Raji (cell line): ENCODE data around the gene SDK1.
A peak's percentile ranks its signal among the peaks of the same experiment; 100 is the strongest.

Experiments
- POLR2A ChIP-seq: IDR thresholded peaks from 2 replicates; pipeline ENCODE4 v1.6.1; 2011; ENCODE audit warnings: low read depth, low read length, control low read depth; ENCODE audit not compliant: insufficient read depth

Gene SDK1, protein sequence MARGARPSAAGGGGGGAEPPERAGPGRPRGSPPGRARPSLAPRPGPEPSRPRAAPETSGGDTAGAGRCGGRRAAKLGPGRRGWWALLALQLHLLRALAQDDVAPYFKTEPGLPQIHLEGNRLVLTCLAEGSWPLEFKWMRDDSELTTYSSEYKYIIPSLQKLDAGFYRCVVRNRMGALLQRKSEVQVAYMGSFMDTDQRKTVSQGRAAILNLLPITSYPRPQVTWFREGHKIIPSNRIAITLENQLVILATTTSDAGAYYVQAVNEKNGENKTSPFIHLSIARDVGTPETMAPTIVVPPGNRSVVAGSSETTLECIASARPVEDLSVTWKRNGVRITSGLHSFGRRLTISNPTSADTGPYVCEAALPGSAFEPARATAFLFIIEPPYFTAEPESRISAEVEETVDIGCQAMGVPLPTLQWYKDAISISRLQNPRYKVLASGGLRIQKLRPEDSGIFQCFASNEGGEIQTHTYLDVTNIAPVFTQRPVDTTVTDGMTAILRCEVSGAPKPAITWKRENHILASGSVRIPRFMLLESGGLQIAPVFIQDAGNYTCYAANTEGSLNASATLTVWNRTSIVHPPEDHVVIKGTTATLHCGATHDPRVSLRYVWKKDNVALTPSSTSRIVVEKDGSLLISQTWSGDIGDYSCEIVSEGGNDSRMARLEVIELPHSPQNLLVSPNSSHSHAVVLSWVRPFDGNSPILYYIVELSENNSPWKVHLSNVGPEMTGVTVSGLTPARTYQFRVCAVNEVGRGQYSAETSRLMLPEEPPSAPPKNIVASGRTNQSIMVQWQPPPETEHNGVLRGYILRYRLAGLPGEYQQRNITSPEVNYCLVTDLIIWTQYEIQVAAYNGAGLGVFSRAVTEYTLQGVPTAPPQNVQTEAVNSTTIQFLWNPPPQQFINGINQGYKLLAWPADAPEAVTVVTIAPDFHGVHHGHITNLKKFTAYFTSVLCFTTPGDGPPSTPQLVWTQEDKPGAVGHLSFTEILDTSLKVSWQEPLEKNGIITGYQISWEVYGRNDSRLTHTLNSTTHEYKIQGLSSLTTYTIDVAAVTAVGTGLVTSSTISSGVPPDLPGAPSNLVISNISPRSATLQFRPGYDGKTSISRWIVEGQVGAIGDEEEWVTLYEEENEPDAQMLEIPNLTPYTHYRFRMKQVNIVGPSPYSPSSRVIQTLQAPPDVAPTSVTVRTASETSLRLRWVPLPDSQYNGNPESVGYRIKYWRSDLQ (N-terminal part only)

DNA sequence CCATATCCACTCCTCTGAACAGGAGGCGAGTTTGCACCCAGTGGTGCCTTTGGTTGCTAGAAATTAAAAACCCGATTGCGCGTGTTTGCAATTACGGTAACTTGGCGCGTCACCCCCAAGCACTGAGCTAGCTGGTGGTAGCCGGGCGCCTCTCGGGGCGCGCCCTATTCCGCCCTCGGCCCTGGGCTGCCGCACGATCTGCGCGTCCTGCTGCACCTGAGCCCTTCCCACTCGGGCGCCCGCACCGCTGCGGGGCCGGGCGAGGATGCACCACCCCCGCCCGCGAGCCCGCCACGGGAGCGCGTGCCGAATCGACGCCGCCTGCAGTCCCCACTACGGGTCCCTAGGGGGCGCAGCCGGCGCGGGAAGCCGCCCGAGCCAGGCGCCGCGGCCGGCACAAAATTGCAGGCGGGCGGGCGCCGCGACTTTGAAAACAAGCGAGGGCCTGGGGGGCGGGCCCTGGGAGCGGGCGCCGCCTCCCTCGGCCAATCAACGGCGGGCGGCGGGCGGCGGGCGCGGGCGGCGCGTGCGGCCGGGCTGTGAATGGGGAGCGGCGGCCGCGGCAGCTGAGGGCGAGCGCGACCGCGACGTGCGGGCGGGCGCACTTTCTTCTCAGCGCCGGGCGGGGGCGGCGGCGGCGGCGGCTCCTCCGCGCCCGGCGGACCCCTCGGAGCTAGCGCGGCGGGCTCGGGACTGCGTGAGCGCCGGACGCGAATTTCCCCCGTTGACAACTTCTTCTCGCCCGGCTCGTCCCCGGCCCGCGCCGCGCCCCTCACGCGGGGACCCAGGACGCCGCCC is at the start of gene SDK1:
TSS of gene SDK1 (plus strand) at position 602 of the 798 bp plus-strand sequence. CDS start 335 bp downstream, outside the sequence.
- TF ChIP-seq POLR2A, result peak; percentile 35; the same call in 1 of the 2 replicates

DNA sequence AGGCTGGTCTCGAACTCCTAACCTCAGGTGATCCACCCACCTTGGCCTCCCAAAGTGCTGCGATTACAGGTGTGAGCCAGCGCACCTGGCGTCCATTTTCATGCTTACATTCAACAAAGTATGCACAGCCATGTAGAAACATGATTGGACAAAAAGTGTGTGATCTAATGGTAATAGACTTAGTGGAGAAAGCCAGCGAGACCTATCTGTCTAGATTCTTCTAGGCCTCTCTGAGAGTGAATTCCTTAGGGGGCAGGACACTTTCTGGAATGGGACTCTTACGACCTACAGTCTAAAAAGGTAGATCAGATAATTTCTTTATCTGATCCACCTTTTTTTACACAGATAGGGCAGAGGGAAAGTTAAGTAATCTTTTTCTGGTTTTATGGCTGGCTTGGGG is 46.3 kb upstream of the SDK1 start:
- TF ChIP-seq POLR2A, result no peak

DNA sequence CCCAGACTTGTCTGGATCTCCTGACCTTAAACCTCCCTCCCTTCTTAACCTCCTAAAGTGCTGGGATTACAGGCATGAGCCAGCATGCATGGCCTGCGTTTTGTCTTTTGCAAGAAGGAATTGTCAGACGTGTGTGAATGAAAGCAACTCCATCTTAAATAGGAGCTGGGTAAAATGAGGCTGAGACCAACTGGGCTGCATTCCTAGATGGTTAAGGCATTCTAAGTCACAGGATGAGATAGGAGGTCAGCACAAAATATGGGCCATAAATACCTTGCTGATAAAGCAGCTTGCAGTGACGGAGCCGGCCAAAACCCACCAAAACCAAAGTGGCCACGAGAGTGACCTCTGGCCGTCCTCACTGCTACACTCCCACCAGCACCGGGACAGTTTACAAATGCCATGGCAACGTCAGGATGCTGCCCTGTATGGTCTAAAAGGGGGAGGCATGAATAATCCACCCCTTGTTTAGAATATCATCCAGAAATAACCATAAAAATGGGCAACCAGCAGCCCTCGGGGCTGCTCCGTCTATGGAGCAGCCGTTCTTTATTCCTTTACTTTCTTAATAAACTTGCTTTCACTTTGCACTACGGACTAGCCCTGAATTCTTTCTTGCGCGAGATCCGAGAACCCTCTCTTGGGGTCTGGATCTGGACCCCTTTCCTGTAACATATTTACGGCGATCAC is 41.2 kb upstream of the SDK1 start:
- TF ChIP-seq POLR2A, result no peak

DNA sequence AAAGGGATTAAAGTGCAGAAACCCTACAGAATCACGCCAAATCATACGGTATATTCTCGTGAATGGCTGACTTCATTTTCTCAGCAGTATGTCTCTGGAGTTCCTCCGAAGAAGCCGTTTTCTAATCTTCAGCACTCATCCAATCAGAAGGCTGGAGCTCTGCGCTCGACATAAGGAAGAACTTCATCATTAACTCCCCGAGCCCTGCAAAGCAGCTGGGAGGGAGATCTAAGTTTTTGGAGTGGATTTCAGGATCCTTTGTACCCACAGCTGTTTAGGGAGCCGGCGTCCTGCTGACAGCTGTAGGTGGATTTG is 40.7 kb upstream of the SDK1 start:
- TF ChIP-seq POLR2A, result no peak

DNA sequence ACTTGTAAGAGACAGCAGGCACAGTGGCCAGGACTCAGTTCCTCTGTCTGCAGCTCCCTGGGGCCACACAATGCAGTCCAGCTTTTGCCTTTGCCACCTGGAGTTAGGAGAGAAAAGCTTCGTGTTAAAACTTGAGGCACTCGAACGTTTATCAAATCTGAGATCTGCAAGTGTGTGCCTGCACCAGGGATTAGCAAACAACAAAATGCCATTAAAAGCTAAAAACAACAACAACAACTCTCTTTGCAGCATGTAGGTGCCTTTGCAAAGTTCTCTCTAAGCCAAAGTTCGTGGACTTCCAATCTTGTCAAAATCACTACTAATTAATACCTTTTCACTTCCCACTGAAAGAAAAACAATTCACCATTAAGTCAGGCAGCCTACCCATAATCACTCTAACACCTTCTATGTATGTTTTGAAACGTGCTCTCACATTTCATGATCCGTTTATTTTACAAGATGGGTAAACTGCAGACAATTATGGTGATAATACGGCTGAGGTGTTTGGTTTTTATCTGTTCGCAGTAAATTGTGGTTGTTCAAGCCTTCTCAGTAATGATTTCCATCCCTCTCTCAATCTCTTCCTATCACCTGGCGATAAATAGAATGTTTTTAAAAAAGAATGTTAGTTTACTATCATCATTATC is 36.2 kb upstream of the SDK1 start:
- TF ChIP-seq POLR2A, result no peak

DNA sequence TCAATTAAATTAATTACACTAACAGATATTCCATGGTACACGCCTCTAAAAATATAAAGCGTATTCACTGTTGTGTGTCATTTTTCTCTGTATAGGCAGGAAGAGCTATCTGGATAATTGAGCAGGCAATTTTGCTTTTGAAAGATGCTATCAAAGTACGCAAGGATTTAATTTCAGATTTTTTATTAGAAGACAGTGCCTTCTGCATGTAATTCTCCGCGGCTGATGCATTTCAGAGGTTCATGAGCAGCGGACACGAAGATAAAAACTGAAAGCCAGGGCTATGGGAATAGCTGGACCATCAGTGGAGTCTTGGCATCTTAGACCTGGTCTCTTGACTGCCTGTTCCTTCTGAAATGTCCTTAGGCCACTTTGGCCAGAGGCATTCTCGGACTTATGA is 35.7 kb upstream of the SDK1 start:
- TF ChIP-seq POLR2A, result no peak

DNA sequence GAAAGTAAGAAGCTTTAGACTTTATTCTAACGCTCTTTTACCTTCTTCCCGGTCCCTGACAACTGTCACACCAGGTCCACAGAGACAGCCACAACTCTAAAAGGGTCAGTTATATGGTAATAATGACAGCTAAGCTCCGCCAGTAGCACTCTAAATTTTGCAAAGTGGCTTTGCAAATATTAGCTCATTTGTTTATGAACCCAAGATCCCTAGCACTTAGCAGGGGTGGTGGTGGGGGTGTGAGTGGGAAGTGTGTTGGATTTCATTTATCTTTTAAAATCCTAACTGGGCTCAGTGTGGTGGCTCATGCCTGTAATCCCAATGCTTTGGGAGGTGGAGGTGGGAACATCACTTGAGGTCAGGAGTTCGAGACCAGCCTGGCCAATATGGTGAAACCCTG is 34.8 kb upstream of the SDK1 start:
- TF ChIP-seq POLR2A, result no peak

DNA sequence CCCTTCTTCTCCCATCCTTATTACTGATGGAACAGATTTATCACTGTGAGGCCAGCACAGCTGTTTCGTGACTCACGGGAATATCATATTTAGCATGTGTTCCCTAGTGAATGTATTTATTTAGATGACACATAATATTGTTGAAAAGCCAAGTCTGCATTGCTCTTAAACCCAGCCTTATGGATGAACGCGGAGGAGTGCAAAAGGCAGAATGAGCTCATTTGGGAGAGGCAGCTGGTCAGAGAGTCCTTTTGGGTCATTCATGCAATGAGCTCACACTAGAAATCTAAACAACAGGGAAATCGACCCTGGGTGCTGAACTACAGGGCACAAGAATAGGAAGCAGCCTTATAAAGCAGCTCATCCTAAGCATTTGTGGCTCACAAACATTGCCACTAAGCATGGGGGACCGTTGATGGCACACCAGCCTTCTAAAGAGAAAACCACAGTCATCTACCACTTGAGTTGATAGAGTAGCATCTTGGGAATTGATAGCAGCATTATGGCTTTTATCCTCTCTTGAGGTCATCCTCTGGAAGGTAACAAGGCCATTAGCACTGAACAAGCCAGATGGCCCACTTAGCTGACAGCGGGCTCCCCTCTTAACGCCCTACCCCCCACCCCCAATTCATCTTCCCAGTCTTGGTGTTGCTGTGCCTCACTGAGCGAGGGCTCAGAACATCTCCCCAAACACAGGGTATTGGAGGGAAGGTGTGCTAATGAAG is 32.9 kb upstream of the SDK1 start:
- TF ChIP-seq POLR2A, result no peak

DNA sequence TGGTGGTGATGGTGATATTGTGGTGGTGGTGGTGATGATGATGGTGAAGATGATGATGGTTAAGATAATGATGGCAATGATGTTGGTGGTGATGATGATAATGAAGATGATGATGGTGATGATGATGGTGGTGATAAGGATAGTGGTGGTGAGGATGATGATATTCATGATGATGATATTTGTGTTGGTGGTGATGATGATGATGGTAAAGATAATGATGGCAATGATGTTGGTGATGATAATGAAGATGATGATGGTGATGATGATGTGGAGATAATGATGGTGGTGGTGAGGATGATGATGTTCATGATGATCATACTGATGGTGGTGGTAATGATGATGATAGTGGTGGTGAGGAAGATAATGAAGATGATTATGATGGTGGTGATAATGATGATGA is 30.7 kb upstream of the SDK1 start:
- no peak for TF ChIP-seq POLR2A

DNA sequence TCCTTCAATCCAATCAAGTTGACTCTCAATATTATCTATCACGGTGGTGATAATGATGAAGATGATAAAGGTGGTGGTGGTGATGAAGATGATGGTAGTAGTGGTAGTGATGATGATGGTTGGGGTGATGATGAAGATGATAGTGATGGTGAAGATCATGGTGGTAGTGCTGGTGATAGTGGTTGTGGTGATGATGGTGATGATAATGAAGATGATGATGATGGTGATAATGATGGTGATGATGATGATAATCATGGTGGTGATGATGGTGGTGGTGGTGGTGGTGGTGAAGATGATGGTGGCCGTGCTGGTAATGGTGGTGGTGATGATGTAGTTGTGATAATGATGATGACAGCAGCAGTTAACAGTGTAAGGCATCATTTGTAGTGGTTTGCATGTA is 29.8 kb upstream of the SDK1 start:
- no peak for TF ChIP-seq POLR2A

DNA sequence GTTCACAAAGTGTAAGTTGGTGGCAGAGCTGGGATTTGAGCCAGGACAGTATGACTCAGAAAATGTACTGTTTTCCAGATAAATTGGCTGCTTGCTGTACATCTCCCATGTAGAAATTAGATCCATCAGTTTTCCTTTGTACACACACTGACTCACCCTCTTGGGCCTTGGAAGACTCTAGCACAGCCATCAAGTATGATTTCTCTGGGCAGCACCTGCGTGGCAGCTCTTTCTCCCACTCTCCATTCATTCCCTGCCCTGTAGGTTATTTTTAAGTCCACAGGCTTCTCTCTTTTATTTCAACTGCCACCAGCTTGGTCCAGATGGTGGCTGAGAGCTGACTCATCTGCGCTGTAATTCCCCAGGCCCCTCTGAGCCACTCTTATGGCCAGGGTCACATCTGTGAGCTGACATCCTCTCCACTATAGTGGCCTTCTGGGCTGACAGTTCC is 28.3 kb upstream of the SDK1 start:
- no peak for TF ChIP-seq POLR2A

DNA sequence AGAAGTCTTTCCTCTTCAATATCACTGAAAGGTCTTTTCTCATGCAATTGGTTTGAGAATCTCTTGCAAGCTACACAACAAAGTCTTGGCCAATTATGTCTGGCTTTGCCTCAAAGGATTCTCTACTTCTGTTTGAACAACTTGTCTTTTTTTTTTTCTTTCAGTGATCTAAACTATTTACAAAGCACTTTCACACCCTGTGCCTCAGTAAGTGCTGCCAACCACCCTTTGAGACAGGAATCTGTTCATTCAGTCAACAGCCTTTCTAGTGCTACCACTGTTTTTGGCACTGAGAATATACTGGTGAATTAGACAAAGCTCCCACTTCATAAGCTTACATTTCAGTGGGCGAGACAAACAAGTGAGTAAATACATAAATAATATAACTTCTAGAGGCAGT is 26.9 kb upstream of the SDK1 start:
- no peak for TF ChIP-seq POLR2A
